Measurements from ENCODE around the gene ZC3H18.

Gene ZC3H18

DNA sequence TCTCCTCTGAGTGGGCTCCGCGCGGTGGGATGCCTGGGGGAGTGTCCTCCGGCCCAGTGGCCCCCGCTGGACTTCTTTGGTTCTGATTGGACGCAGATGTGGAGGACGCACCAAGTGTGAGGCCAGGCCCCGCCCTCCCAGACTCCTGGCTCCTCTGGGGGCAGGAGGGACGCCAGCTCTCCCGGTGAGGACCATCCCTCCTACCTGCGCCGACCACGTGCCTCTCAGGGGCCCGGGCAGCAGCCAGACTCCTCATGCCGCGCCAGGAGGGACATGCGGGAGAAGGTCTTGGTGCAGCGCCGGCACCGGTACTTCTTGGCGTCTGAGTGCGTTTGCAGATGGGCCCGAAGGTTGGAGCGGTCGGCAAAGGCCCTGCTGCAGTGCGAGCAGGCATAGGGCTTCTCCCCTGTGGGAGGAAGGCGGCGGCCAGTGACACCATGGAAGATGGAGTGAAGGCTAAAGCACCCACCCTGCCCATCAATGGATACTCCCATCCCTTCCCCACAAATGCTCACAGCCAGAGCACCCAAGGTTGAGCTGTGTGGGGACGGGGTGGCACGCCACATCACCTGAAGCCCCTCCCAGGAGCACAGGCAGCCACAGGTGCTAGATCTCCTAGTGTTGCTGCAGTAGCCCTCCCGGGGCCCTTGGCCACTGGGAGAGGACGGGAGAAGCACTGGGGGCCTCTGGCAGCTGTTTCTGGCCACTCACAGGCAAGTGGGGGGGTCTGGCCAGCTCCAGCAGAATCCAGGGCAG, 108.2 kb downstream of the ZC3H18 start:
- Mint-ChIP-seq H3K36me3 (peaks cover 10% of the 10 kb centered on the region), H3K4me1 (peaks cover 37% of the 10 kb centered on the region), H3K9me3 (no peaks in the 10 kb centered on the region), H3K27ac (no peak overlapping the region), H3K4me3 (no peak overlapping the region), H3K27me3 (no peaks in the 10 kb centered on the region)
- ATAC-seq, result no peak

DNA sequence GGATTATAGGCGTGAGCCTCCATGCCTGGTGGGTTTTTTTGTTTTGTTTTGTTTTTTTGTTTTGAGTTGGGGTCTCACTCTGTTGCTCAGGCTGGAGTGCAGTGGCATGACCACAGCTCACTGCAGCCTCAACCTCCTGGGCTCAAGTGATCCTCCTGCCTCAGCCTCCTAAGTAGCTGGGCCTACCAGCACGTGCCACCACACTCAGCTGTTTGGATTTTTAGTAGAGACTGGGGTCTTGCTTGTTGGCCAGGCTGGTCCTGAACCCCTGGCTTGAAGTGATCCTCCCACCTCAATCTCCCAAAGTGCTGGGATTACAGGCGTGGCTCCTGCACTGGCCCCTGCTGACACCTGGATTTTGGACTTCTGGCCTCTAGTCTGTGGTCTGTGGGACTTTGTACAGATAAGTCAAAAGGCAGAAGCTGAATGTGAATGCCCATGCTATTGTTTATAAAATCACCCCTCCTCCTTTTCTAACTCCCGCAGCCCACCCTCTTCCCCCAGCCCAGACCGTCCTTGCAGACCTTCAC, 110.4 kb downstream of the ZC3H18 start:
- ATAC-seq, result no peak
- H3K27ac Mint-ChIP-seq, result peak overlapping the region; percentile 99

DNA sequence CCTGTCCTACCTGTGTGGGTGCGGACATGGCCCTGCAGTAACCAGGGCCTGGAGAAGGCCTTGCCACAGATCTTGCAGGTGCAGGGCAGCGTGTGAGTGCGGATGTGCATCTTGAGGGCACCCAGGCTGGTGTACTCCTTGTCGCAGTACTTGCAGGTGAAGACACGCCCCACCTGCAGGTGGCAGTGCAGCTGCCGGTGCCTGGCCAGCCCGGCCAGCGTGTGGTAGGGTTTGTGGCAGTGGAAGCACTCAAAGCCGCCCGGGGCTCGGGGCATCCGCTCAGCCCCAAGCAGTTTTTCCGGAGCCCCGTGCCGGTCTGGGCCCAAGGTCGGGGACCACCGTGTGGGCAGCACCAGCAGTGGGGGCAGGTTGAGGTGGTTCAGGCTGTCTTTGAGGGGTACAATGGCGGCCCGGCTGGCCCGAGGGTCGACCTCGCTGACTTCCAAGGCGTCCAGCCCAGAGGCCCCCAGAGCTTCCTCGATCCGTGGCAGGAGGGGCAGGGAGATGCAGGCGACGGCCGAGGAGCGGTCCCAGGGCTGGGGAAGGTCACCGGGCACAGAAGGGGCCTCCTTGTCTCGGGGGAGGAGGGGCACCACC, 111.0 kb downstream of the ZC3H18 start:
- Mint-ChIP-seq H3K4me3 (peak overlapping the region; percentile 79), H3K4me1 (peaks cover 51% of the 10 kb centered on the region), H3K9me3 (no peaks in the 10 kb centered on the region), H3K27ac (peak overlapping the region; percentile 99), H3K27me3 (no peaks in the 10 kb centered on the region), H3K36me3 (no peaks in the 10 kb centered on the region)
- ATAC-seq, result peak; percentile 73

More for the DNA sequence above, 110.4 kb downstream of the ZC3H18 start:
- Mint-ChIP-seq H3K27me3 (no peaks in the 10 kb centered on the region), H3K36me3 (no peaks in the 10 kb centered on the region), H3K4me3 (peak overlapping the region; percentile 79), H3K4me1 (peaks cover 50% of the 10 kb centered on the region), H3K9me3 (no peaks in the 10 kb centered on the region)

Measured in stimulated activated memory B cell treated with anti-CD40 and anti-IgM and Interleukin-4, amounts not matched to agents 10 μg/mL and 1 μg/mL and 100 μg/mL, for 72 hours (primary cell).